WTC11 (cell line): ENCODE results near the gene SKP1. TPM values are rescaled to one million over a fixed set of nuclear protein-coding genes. Genes with fewer than 3 reads are reported as not detected.

Experiments used
- ATAC-seq: fragments of 200-7000 bp; cut with Tn5 transposase; 2 replicates; pipeline ENCODE4 v1.10.0; 2021; ENCODE audit warnings: mild to moderate bottlenecking, moderate library complexity
- CTCF ChIA-PET: fragments of 300-600 bp; sonication (Branson Sonifier 250); formaldehyde crosslinking; loops from one replicate; lab custom pipeline; 2021; ENCODE audit warnings: antibody characterized with exemption; lab: Charles Lee
- POLR2A ChIA-PET: fragments of 350-600 bp; sonication (Branson Sonifier 250); formaldehyde crosslinking; loops from one replicate; lab custom pipeline; 2021; ENCODE audit warnings: antibody characterized with exemption; lab: Charles Lee
- DNase-seq: peaks from one replicate; pipeline ENCODE4 v3.0.0; 2021; ENCODE audit warnings: low spot score
- H3K27ac Mint-ChIP-seq: 2 replicates; pipeline ENCODE4 v1.8.0; 2021; ENCODE audit warnings: mixed read lengths
- H3K27me3 Mint-ChIP-seq: 2 replicates; pipeline ENCODE4 v1.8.0; 2021; ENCODE audit warnings: low read depth, mild to moderate bottlenecking, moderate library complexity, mixed read lengths
- H3K36me3 Mint-ChIP-seq: 2 replicates; pipeline ENCODE4 v1.8.0; 2021; ENCODE audit warnings: mixed read lengths
- H3K4me1 Mint-ChIP-seq: 2 replicates; pipeline ENCODE4 v1.8.0; 2022; ENCODE audit warnings: mixed read lengths
- H3K4me3 Mint-ChIP-seq: 2 replicates; pipeline ENCODE4 v1.8.0; 2021; ENCODE audit warnings: mild to moderate bottlenecking, moderate library complexity, mixed read lengths
- H3K9me3 Mint-ChIP-seq: 2 replicates; pipeline ENCODE4 v1.8.0; 2021; ENCODE audit warnings: mixed read lengths
- ESRRA ChIP-seq: sonication (generic); formaldehyde crosslinking; IDR thresholded peaks from 2 replicates; pipeline ENCODE4 v1.8.1; 2022; ENCODE audit warnings: mild to moderate bottlenecking, missing genetic modification reagents, borderline replicate concordance
- FOXJ3 ChIP-seq: sonication (generic); formaldehyde crosslinking; IDR thresholded peaks from 2 replicates; pipeline ENCODE4 v1.9.0; 2021; ENCODE audit warnings: missing genetic modification reagents, mild to moderate bottlenecking, borderline replicate concordance
- GTF2I ChIP-seq: fragments of 250-450 bp; sonication (Bioruptor Pico); conservative IDR thresholded peaks from 2 replicates; pipeline ENCODE4 v1.4.0; 2021; ENCODE audit warnings: mild to moderate bottlenecking
- MYBL2 ChIP-seq: sonication (generic); formaldehyde crosslinking; IDR thresholded peaks from 2 replicates; pipeline ENCODE4 v1.8.1; 2023; ENCODE audit warnings: mild to moderate bottlenecking, moderate library complexity, missing genetic modification reagents
- NR1H2 ChIP-seq: sonication (generic); formaldehyde crosslinking; IDR thresholded peaks from 2 replicates; pipeline ENCODE4 v1.9.0; 2021; ENCODE audit warnings: mild to moderate bottlenecking, moderate library complexity, missing genetic modification reagents
- OVOL2 ChIP-seq: fragments of 250-450 bp; sonication (Bioruptor Pico); IDR thresholded peaks from 2 replicates; pipeline ENCODE4 v1.9.0; 2021; ENCODE audit warnings: mild to moderate bottlenecking, borderline replicate concordance
- SMAD3 ChIP-seq: sonication (generic); formaldehyde crosslinking; IDR thresholded peaks from 2 replicates; pipeline ENCODE4 v1.8.0; 2022; ENCODE audit warnings: missing genetic modification reagents, mild to moderate bottlenecking, borderline replicate concordance
- SMAD4 ChIP-seq: sonication (generic); formaldehyde crosslinking; IDR thresholded peaks from 2 replicates; pipeline ENCODE4 v1.8.0; 2022; ENCODE audit warnings: mild to moderate bottlenecking, missing genetic modification reagents
- SOX15 ChIP-seq: fragments of 250-450 bp; sonication (Bioruptor Pico); IDR thresholded peaks from 2 replicates; pipeline ENCODE4 v1.9.0; 2021; ENCODE audit warnings: mild to moderate bottlenecking
- TCF7 ChIP-seq: sonication (generic); formaldehyde crosslinking; IDR thresholded peaks from 2 replicates; pipeline ENCODE4 v1.8.0; 2022; ENCODE audit warnings: mild to moderate bottlenecking, low read depth, missing genetic modification reagents, moderate library complexity
- TEAD4 ChIP-seq: sonication (generic); formaldehyde crosslinking; IDR thresholded peaks from 2 replicates; pipeline ENCODE4 v1.8.0; 2022; ENCODE audit warnings: mild to moderate bottlenecking, missing genetic modification reagents
- ZBTB21 ChIP-seq: sonication (generic); formaldehyde crosslinking; IDR thresholded peaks from 2 replicates; pipeline ENCODE4 v1.8.1; 2023; ENCODE audit warnings: mild to moderate bottlenecking, missing genetic modification reagents, borderline replicate concordance
- ZNF232 ChIP-seq: sonication (generic); formaldehyde crosslinking; IDR thresholded peaks from 2 replicates; pipeline ENCODE4 v1.8.0; 2022; ENCODE audit warnings: mild to moderate bottlenecking, missing genetic modification reagents
- ZNF396 ChIP-seq: fragments of 250-450 bp; sonication (Bioruptor Pico); IDR thresholded peaks from 2 replicates; pipeline ENCODE4 v1.8.0; 2021; ENCODE audit warnings: mild to moderate bottlenecking, moderate library complexity, borderline replicate concordance
- ZNF671 ChIP-seq: fragments of 250-450 bp; sonication (Bioruptor Pico); IDR thresholded peaks from 2 replicates; pipeline ENCODE4 v1.8.0; 2021; ENCODE audit warnings: mild to moderate bottlenecking
- total RNA-seq: library from RNA; stranded (reverse); gene quantifications from 3 replicates; pipeline ENCODE4 v1.2.3, GENCODE V29; 2021
- TF ChIP-seq, protein P1 (sequence below): sonication (generic); formaldehyde crosslinking; conservative IDR thresholded peaks from 2 replicates; pipeline ENCODE4 v1.8.1; 2023; ENCODE audit warnings: mild to moderate bottlenecking, low read depth, missing genetic modification reagents, moderate library complexity
- TF ChIP-seq, protein P2 (sequence below): sonication (generic); formaldehyde crosslinking; IDR thresholded peaks from 2 replicates; pipeline ENCODE4 v1.8.1; 2022; ENCODE audit warnings: low read depth, mild to moderate bottlenecking, moderate library complexity, missing genetic modification reagents, borderline replicate concordance
- TF ChIP-seq, protein P3 (sequence below): fragments of 250-450 bp; sonication (Bioruptor Pico); IDR thresholded peaks from 2 replicates; pipeline ENCODE4 v2.1.2; 2022; ENCODE audit warnings: mild to moderate bottlenecking, moderate library complexity
- TF ChIP-seq, protein P4 (sequence below): fragments of 250-450 bp; sonication (Bioruptor Pico); IDR thresholded peaks from 2 replicates; pipeline ENCODE4 v1.9.0; 2021; ENCODE audit warnings: mild to moderate bottlenecking, borderline replicate concordance
- TF ChIP-seq, protein P5 (sequence below): sonication (generic); formaldehyde crosslinking; IDR thresholded peaks from 2 replicates; pipeline ENCODE4 v1.8.0; 2022; ENCODE audit warnings: mild to moderate bottlenecking, missing genetic modification reagents

The SKP1 gene
- total RNA-seq, 1 experiment from 2014 or later = 285 TPM

DNA sequence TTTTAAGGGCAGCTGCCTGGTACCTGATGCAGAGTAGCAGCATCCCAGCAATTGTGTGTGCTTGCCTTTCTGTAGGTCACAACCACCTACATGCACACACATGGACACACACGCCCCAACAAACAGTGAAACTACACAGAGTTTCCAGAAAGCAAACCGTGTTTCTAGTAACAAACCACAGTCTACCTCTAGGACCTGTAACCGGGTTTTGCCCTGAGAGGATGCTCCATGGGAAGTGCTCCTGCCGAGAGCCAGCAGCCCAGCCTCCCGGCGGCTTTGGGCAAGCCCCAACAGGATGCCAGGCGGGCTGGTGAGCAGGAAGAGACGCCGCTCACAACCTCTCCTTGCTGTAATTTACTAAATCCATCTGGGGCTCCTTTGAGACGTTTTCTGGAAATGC, 66.4 kb downstream of the SKP1 start:
- Mint-ChIP-seq H3K27me3 (peaks cover 41% of the 10 kb centered on the region), H3K27ac (no peak overlapping the region), H3K36me3 (no peaks in the 10 kb centered on the region), H3K4me1 (peaks cover 11% of the 10 kb centered on the region), H3K9me3 (no peaks in the 10 kb centered on the region), H3K4me3 (no peak overlapping the region)
- no peak for DNase-seq
- ChIA-PET CTCF (interaction anchor here (1.3 to 4.0 kb wide), 3 partner anchors 10 to 71 kb away, joined by 6 to 30 read pairs (median 21); no protein-coding TSS in a partner anchor), POLR2A (interaction anchor here (0.5 to 1.0 kb wide), 2 partner anchors 10 to 38 kb away, joined by 3 to 9 read pairs; no protein-coding TSS in a partner anchor)
- TF ChIP-seq SOX15 (CRISPR knock-in tag) (no peak), ZNF671 (CRISPR knock-in tag) (no peak), ESRRA (no peak), GTF2I (no peak), NR1H2 (no peak), SMAD4 (CRISPR knock-in tag) (no peak), ZNF232 (no peak), OVOL2 (CRISPR knock-in tag) (no peak), ZBTB21 (CRISPR knock-in tag) (no peak), FOXJ3 (CRISPR knock-in tag) (no peak), TEAD4 (no peak)
- TF ChIP-seq, protein P1, sequence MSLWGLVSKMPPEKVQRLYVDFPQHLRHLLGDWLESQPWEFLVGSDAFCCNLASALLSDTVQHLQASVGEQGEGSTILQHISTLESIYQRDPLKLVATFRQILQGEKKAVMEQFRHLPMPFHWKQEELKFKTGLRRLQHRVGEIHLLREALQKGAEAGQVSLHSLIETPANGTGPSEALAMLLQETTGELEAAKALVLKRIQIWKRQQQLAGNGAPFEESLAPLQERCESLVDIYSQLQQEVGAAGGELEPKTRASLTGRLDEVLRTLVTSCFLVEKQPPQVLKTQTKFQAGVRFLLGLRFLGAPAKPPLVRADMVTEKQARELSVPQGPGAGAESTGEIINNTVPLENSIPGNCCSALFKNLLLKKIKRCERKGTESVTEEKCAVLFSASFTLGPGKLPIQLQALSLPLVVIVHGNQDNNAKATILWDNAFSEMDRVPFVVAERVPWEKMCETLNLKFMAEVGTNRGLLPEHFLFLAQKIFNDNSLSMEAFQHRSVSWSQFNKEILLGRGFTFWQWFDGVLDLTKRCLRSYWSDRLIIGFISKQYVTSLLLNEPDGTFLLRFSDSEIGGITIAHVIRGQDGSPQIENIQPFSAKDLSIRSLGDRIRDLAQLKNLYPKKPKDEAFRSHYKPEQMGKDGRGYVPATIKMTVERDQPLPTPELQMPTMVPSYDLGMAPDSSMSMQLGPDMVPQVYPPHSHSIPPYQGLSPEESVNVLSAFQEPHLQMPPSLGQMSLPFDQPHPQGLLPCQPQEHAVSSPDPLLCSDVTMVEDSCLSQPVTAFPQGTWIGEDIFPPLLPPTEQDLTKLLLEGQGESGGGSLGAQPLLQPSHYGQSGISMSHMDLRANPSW (CRISPR knock-in tag) = no peak
- TF ChIP-seq, protein P2, sequence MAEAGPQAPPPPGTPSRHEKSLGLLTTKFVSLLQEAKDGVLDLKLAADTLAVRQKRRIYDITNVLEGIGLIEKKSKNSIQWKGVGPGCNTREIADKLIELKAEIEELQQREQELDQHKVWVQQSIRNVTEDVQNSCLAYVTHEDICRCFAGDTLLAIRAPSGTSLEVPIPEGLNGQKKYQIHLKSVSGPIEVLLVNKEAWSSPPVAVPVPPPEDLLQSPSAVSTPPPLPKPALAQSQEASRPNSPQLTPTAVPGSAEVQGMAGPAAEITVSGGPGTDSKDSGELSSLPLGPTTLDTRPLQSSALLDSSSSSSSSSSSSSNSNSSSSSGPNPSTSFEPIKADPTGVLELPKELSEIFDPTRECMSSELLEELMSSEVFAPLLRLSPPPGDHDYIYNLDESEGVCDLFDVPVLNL (CRISPR knock-in tag) = no peak
- TF ChIP-seq, protein P3, sequence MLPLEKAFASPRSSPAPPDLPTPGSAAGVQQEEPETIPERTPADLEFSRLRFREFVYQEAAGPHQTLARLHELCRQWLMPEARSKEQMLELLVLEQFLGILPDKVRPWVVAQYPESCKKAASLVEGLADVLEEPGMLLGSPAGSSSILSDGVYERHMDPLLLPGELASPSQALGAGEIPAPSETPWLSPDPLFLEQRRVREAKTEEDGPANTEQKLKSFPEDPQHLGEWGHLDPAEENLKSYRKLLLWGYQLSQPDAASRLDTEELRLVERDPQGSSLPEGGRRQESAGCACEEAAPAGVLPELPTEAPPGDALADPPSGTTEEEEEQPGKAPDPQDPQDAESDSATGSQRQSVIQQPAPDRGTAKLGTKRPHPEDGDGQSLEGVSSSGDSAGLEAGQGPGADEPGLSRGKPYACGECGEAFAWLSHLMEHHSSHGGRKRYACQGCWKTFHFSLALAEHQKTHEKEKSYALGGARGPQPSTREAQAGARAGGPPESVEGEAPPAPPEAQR (CRISPR knock-in tag) = no peak
- no peak for ATAC-seq

DNA sequence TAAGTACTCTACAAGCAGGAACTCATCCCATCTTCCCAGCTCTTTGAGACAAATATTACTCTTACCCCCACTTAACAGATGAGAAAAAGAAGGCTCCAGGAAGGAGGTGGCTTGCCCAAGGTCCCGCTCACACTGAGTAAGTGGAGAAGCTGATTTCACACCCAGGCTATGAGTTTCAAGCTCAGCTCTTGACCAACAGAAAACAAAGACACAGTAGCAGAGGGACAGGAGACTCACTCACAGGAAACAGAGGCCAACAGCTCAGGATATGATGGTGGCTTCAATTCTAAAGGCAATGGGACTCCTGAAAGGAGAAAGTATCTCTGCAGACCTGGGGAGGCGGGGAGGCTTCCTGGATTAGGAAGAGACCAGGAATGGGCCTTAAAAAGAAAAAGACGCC, 69.0 kb downstream of the SKP1 start:
- no peak for TF ChIP-seq MYBL2 (CRISPR knock-in tag)
- TF ChIP-seq SMAD3 = no peak
- TF ChIP-seq OVOL2 (CRISPR knock-in tag) = no peak
- H3K27me3 Mint-ChIP-seq = peaks cover 30% of the 10 kb centered on the region
- no peak overlapping the region for H3K27ac Mint-ChIP-seq
- no peak for DNase-seq
- H3K4me1 Mint-ChIP-seq = peaks cover 13% of the 10 kb centered on the region
- ATAC-seq = no peak
- ChIA-PET POLR2A (no interaction called here), CTCF (interaction anchor here (0.6 to 2.7 kb wide), 2 partner anchors 68 to 146 kb away, joined by 3 to 11 read pairs; no protein-coding TSS in a partner anchor)
- no peaks in the 10 kb centered on the region for H3K9me3 Mint-ChIP-seq
- H3K4me3 Mint-ChIP-seq = no peak overlapping the region
- no peaks in the 10 kb centered on the region for H3K36me3 Mint-ChIP-seq

DNA sequence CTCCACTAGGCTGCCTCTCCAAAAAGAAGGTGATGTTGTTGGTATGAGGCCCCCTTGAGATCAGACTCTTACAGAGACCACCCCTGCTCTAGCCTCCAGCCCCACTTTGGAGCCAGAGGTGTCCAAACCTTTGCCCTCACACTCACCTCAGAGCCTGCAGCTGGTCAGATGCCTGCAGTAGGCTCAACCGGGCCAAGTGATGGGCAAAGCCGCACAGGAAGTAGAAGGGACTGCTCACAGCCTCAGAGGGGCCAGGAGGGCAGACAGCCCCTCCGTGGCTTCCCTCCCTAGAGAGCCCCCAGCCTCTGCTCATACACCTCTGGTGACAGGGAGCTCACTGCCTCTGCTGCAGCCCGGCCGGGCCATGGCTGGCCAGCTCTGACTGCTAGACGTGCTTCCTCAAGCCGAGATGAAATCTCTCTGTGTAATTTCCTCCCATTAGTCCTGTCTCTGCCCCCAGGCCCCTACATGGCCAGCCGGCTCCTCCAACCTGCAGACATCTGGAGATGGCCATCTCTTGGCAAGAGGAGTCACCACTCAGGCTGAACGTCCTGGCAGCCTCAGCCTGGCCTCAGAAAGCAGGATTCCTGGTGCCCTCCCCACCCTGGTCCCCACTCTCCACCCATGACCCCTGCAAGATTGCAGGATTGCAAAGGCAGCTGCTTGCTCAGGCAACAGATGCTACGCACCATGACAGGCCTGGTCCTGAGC, 69.6 kb downstream of the SKP1 start:
- Mint-ChIP-seq H3K4me1 (peaks cover 13% of the 10 kb centered on the region), H3K36me3 (no peaks in the 10 kb centered on the region), H3K4me3 (no peak overlapping the region), H3K27ac (no peak overlapping the region), H3K27me3 (peaks cover 24% of the 10 kb centered on the region), H3K9me3 (no peaks in the 10 kb centered on the region)
- ATAC-seq (no peak), DNase-seq (no peak)
- ChIA-PET CTCF (interaction anchor here (0.6 to 2.7 kb wide), 2 partner anchors 67 to 146 kb away, joined by 3 to 11 read pairs; no protein-coding TSS in a partner anchor), POLR2A (no interaction called here)
- TF ChIP-seq, protein P2 (CRISPR knock-in tag) = no peak
- TF ChIP-seq TCF7 (CRISPR knock-in tag) (no peak), ZNF396 (CRISPR knock-in tag) (no peak), ESRRA (no peak)
- TF ChIP-seq, protein P4, sequence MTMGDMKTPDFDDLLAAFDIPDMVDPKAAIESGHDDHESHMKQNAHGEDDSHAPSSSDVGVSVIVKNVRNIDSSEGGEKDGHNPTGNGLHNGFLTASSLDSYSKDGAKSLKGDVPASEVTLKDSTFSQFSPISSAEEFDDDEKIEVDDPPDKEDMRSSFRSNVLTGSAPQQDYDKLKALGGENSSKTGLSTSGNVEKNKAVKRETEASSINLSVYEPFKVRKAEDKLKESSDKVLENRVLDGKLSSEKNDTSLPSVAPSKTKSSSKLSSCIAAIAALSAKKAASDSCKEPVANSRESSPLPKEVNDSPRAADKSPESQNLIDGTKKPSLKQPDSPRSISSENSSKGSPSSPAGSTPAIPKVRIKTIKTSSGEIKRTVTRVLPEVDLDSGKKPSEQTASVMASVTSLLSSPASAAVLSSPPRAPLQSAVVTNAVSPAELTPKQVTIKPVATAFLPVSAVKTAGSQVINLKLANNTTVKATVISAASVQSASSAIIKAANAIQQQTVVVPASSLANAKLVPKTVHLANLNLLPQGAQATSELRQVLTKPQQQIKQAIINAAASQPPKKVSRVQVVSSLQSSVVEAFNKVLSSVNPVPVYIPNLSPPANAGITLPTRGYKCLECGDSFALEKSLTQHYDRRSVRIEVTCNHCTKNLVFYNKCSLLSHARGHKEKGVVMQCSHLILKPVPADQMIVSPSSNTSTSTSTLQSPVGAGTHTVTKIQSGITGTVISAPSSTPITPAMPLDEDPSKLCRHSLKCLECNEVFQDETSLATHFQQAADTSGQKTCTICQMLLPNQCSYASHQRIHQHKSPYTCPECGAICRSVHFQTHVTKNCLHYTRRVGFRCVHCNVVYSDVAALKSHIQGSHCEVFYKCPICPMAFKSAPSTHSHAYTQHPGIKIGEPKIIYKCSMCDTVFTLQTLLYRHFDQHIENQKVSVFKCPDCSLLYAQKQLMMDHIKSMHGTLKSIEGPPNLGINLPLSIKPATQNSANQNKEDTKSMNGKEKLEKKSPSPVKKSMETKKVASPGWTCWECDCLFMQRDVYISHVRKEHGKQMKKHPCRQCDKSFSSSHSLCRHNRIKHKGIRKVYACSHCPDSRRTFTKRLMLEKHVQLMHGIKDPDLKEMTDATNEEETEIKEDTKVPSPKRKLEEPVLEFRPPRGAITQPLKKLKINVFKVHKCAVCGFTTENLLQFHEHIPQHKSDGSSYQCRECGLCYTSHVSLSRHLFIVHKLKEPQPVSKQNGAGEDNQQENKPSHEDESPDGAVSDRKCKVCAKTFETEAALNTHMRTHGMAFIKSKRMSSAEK (CRISPR knock-in tag) = no peak
- TF ChIP-seq, protein P5, sequence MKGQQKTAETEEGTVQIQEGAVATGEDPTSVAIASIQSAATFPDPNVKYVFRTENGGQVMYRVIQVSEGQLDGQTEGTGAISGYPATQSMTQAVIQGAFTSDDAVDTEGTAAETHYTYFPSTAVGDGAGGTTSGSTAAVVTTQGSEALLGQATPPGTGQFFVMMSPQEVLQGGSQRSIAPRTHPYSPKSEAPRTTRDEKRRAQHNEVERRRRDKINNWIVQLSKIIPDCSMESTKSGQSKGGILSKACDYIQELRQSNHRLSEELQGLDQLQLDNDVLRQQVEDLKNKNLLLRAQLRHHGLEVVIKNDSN (CRISPR knock-in tag) = no peak
